Measurements from ENCODE around the gene KRTAP12-3.

DNA sequence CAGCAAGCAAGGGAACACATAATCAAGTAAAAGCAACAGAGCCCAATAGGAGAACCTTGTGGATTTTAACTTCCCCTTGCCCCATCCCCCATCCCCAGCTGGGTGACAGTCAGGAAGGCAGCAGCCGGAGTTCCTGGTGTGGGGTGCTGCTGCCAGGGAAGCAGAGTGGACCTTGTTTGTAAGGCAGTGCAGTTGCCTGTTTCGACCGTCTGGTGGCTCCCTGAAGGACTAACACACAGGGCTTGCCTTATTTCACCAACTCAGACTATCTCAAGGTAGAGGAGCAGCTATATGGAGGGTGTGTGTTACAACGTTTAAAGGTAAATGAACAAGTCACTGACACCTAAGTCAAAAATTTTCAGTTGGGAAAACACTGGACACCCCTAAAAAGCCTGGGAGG lies 39.2 kb upstream of the KRTAP12-3 start:
- TF ChIP-seq, protein P1, sequence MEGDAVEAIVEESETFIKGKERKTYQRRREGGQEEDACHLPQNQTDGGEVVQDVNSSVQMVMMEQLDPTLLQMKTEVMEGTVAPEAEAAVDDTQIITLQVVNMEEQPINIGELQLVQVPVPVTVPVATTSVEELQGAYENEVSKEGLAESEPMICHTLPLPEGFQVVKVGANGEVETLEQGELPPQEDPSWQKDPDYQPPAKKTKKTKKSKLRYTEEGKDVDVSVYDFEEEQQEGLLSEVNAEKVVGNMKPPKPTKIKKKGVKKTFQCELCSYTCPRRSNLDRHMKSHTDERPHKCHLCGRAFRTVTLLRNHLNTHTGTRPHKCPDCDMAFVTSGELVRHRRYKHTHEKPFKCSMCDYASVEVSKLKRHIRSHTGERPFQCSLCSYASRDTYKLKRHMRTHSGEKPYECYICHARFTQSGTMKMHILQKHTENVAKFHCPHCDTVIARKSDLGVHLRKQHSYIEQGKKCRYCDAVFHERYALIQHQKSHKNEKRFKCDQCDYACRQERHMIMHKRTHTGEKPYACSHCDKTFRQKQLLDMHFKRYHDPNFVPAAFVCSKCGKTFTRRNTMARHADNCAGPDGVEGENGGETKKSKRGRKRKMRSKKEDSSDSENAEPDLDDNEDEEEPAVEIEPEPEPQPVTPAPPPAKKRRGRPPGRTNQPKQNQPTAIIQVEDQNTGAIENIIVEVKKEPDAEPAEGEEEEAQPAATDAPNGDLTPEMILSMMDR (IDR thresholded peaks at IDR 0.05) = no peak
- no peak for TF ChIP-seq POLR2A (IDR thresholded peaks at IDR 0.05)
- TF ChIP-seq EP300 (IDR thresholded peaks at IDR 0.05) = no peak

Measured in tibial nerve (tissue), 4 donors.